Fibroblast of pulmonary artery (primary cell): ENCODE results near the gene PTPRH.

Source experiments
- DNase-seq: peaks from one replicate; pipeline ENCODE4 v3.0.0-alpha.2; 2010; ENCODE audit warnings: low read depth
- H3K4me3 ChIP-seq: replicated peaks from 2 replicates; pipeline ENCODE4 v1.5.1; 2011; ENCODE audit warnings: low read depth, mild to moderate bottlenecking, control low read depth, low read length, moderate library complexity
- CTCF ChIP-seq: IDR thresholded peaks from 2 replicates; pipeline ENCODE4 v1.5.1; 2011; ENCODE audit warnings: mild to moderate bottlenecking, control low read depth, low read length, inconsistent platforms; ENCODE audit errors: missing control alignments

PTPRH gene

GRCh38 chr19:55193481-55193880 lies 15.8 kb downstream of the PTPRH start:
- no peak overlapping the region for H3K4me3 ChIP-seq
- TF ChIP-seq CTCF: no peak
- DNase-seq: no peak

GRCh38 chr19:55189403-55189835 lies 19.9 kb downstream of the PTPRH start:
- no peak for TF ChIP-seq CTCF
- peak; percentile 99 for DNase-seq
- no peak overlapping the region for H3K4me3 ChIP-seq

- peak; percentile 53 for DNase-seq
- H3K4me3 ChIP-seq: no peak overlapping the region
- no peak for TF ChIP-seq CTCF
Measured at GRCh38 chr19:55188625-55189024, 20.7 kb downstream of the PTPRH start.

- no peak for TF ChIP-seq CTCF
- no peak overlapping the region for H3K4me3 ChIP-seq
- DNase-seq: no peak
Measured at GRCh38 chr19:55186080-55186479, 23.2 kb downstream of the PTPRH start.

GRCh38 chr19:55181740-55182139 lies 27.6 kb downstream of the PTPRH start:
- no peak for DNase-seq
- no peak overlapping the region for H3K4me3 ChIP-seq
- TF ChIP-seq CTCF: no peak

GRCh38 chr19:55179606-55180484 lies 29.5 kb downstream of the PTPRH start, which contains the start of gene SYT5:
Gene SYT5 (minus strand): TSS chr19:55180289. CDS start chr19:55179041, 1,248 bp downstream.
- no peak for TF ChIP-seq CTCF
- H3K4me3 ChIP-seq: peak within 1 kb of the TSS; percentile 44
- DNase-seq: no peak
